A549 treated with AZD9567 at 1 μM for 4 hours (cell line): ENCODE data around the gene CCT6A. TPM values are rescaled to one million over a fixed set of nuclear protein-coding genes. Genes with fewer than 3 reads are reported as not detected.

Source experiments
- total RNA-seq: library from RNA; stranded (reverse); fragments of 200-300 nt; extraction: Qiagen RNA extraction; gene quantifications from 5 replicates; pipeline ENCODE4 v1.2.3, GENCODE V29; 2022; ENCODE audit not compliant: insufficient read depth

Gene CCT6A, protein sequence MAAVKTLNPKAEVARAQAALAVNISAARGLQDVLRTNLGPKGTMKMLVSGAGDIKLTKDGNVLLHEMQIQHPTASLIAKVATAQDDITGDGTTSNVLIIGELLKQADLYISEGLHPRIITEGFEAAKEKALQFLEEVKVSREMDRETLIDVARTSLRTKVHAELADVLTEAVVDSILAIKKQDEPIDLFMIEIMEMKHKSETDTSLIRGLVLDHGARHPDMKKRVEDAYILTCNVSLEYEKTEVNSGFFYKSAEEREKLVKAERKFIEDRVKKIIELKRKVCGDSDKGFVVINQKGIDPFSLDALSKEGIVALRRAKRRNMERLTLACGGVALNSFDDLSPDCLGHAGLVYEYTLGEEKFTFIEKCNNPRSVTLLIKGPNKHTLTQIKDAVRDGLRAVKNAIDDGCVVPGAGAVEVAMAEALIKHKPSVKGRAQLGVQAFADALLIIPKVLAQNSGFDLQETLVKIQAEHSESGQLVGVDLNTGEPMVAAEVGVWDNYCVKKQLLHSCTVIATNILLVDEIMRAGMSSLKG
- total RNA-seq: 268 to 329 TPM (median 271 TPM) in 5 replicates

DNA sequence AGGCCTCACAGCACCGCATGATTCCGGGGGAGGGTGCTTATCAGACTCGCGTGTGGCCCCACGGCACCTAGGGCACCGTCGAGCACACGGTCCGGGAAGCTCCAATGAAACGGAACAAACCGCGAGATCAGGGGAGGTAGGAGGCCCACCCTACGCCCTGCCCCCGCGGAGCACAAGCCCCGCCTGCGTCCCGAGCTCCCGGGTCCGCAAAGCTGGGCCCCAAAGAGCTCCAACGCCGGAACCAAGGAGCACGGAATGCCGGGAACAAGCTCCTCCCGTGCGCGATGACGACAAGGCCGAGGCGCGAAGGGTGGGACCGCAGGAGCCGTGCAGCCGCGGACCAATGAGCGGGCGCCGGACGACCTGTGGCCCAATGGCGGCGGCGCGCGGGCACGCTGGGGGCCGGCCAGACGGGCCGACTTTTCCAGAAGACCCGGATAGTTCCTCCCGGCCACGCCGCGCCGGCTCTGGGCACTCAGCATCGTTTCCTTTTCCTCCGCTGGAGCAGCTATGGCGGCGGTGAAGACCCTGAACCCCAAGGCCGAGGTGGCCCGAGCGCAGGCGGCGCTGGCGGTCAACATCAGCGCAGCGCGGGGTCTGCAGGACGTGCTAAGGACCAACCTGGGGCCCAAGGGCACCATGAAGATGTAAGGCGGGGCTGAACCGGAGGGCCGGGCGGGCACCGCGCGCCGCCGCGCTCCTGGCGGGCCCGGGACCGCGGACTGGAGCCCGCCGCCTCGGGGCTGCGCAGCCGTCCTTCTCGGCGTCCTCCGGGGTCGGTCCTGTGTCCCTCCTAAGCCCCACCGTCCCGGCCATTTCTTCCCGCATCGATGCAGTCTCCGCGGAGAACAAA lies at the start of gene CCT6A, which contains the start of gene PSPH:
Gene CCT6A (plus strand): TSS at position 427 of the 853 bp plus-strand sequence. CDS start 84 bp downstream, at position 511.
Gene PSPH (minus strand): TSS at position 106 of the 853 bp plus-strand sequence. CDS start 30,232 bp downstream, outside the sequence.

DNA sequence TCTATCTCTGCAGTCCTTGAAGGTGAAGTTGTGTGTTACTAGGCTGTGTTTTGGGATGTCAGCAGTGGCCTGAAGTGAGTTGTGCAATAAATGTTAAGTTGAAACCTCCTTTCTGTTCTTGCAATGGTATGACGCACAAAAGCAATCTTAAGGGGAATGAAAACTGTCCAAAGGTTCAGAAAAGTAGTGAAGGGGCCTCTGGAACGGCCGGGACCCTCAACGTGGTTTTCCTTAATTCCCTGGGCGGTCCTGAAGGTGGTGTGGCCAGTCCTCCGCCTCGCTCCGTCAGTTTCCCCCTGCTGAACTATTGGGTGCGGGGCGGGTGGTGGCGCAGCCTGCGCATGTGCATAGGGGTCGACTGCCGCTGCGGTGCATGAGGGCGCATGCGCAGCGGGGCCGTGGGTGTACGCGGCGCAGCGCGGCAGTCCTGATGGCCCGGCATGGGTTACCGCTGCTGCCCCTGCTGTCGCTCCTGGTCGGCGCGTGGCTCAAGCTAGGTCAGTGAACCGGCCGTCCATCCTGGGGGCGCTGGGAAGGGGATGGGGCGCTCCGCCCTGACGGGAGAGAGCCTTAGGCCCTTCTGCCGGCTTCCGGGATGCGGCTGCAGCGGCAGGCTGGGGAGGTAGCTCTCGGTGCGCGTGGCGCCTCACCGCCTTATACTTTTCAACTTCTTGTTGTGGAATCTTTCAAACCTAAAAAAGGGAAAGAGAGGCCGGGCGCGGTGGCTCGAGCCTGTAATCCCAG lies 12.5 kb downstream of the CCT6A start, which contains the start of gene SUMF2:
Gene SUMF2 (plus strand): TSS at position 405 of the 744 bp plus-strand sequence. CDS start 26 bp downstream, at position 431.

DNA sequence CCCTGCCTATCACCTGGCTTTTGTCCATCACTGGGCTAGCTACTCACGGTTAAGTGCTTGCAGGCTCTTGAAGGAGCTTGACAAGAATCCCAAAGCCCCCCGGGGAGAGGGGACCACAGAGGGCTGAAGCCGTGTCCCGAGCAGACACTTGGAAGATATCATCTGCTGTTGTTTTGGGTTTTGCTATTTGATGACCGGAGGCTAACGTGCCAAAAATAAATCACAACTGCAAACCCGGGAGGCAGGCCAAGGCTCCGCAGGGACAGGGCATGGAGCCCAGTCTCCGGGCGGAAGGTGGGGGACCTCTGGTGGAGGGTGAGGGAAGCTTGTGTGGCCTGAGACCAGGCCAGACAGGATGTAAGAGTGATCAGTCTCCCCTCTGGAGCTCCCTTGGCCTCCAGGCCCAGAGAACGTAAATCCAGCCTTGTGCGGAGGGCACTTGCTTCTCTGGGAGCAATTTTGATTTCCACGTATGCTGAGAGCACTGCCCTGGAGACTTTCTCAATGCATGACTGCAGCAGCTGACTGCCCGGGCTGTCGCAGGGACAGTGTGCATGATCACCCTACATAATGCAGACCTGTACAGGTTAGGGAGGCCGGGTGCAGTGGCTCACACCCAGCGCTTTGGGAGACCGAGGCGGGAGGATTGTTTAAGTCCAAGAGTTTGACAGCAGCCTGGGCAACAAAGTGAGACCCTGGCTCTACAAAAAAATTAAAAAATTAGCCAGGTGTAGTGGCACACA lies 41.4 kb downstream of the CCT6A start, which contains the start of gene PHKG1:
Gene PHKG1 (minus strand): TSS at position 164 of the 743 bp plus-strand sequence. CDS start 4,011 bp downstream, outside the sequence.

DNA sequence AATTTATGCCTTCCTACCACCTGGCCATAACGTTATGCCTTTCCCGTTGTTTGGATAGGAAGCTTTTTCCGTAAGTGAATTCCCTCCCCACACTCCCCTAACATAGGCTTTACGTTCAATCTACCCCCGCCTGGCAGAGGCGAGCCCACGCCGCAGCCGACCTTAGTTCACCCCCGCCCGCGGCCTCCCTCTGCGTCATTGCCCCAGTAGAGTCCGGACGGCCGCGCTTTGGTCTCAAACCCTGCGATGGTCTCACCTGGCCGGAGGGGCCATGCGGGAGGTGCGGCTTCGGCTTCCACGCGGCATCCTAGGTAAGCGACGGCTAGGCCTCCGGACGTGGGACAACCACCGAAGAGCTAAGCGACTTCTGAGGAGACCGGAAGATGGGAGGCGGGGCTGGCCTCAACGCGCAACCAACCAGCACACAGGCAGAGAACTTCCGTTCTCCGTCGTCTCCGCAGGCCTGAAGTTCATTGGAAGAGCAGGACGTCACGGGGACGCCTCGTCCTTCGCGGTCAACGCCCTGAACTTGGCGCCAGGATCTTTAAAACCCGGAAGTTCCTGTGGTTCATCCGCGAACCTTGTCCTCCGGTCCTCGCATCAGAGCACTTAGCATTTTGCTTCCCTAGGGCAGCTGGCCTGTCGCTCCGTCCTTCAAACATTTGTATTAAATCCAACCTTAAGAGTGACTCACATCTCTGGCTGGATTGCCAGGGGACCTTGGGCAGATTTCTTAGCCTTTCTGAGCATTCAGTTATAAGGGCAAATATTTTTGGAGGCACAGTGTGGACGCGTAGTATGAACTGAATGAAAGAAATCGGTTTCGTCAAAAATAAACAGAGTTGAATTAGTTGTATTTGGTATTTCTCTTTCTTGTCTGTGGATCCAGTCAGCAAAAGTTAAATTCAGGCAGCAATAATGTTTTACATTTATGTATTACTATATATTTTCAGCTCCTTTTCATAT lies 54.8 kb downstream of the CCT6A start, which contains the start of gene CHCHD2:
Gene CHCHD2 (minus strand): TSS at position 369 of the 966 bp plus-strand sequence. CDS start 63 bp downstream, at position 306.

Other genes starting within 250 kb of the CCT6A start
- not detected in 5 replicates for gene SEPTIN14, start 189.0 kb upstream of the CCT6A start, total RNA-seq
- gene ZNF713, start 164.3 kb upstream of the CCT6A start, total RNA-seq: 0.62 to 1.3 TPM (median 0.77 TPM) in 5 replicates
- gene MRPS17, start 99.9 kb upstream of the CCT6A start, total RNA-seq: 20.2 to 29.2 TPM (median 27.1 TPM) in 5 replicates
- 42.1 to 54.9 TPM (median 54.6 TPM) in 5 replicates for gene NIPSNAP2, start 87.2 kb upstream of the CCT6A start, total RNA-seq
- gene PSPH, start 321 bp upstream of the CCT6A start, total RNA-seq: 22.1 to 30.0 TPM (median 22.2 TPM) in 5 replicates
- gene SUMF2, start 12.5 kb downstream of the CCT6A start, total RNA-seq: 110 to 140 TPM (median 113 TPM) in 5 replicates
- gene PHKG1, start 41.2 kb downstream of the CCT6A start, total RNA-seq: 0.61 to 0.99 TPM (median 0.80 TPM) in 4 of 5 replicates, not detected in the other
- gene CHCHD2, start 54.7 kb downstream of the CCT6A start, total RNA-seq: 632 to 755 TPM (median 702 TPM) in 5 replicates
- gene NUPR2, start 64.7 kb downstream of the CCT6A start, total RNA-seq: not detected in 5 replicates